A549 (cell line): Measurements from ENCODE around the gene CDYL.

Experiments used
- POLR2A ChIP-seq: IDR thresholded peaks from 2 replicates; pipeline ENCODE4 v1.6.1; 2012; ENCODE audit warnings: mild to moderate bottlenecking, low read length
- RCOR1 ChIP-seq: fragments of 150-350 bp; IDR thresholded peaks from 2 replicates; pipeline ENCODE4 v1.6.1; 2014; ENCODE audit warnings: antibody characterized with exemption, low read length, low read depth
- RNF2 ChIP-seq: fragments of 200-600 bp; sonication (generic); IDR thresholded peaks from 2 replicates; pipeline ENCODE4 v1.6.1; 2016; ENCODE audit warnings: low read depth, mild to moderate bottlenecking, antibody characterized with exemption, moderate library complexity, borderline replicate concordance
- ZNF302 ChIP-seq: fragments of 250-450 bp; sonication (Bioruptor Pico); IDR thresholded peaks from 2 replicates; pipeline ENCODE4 v1.9.0; 2021; ENCODE audit warnings: inconsistent platforms, mild to moderate bottlenecking, moderate library complexity
- TF ChIP-seq, protein P1 (sequence below): fragments of >200 bp; sonication (Bioruptor Twin); formaldehyde crosslinking; IDR thresholded peaks from 3 replicates; pipeline ENCODE4 v1.5.1; 2016
- TF ChIP-seq, protein P2 (sequence below): fragments of 200-600 bp; sonication (generic); IDR thresholded peaks from 2 replicates; pipeline ENCODE4 v1.6.1; 2016; ENCODE audit warnings: antibody characterized with exemption, mild to moderate bottlenecking, moderate library complexity
- TF ChIP-seq, protein P3 (sequence below): IDR thresholded peaks from 2 replicates; pipeline ENCODE4 v1.6.1; 2012
- TF ChIP-seq, protein P4 (sequence below): fragments of 450-650 bp; IDR thresholded peaks from 2 replicates; pipeline ENCODE4 v1.6.1; 2014; ENCODE audit warnings: antibody characterized with exemption

DNA sequence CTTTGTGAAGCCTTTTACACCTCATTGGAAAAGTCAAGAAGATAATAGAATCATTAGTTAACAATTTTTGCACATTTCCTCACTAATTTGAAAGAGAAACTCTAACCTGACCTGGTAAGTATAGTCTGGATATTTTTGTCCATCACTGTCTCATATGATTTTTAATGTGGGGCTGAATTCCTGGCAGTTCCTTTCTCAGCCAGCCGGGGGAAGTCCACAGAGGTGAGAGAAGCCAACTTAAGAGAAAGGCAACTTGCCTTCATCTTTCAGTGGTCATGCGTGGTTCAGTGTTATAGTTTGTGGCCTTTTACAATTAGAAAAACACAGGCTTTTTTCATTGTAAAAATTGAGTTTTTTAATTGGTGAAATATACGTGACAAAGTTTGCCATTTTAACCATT is 80.6 kb downstream of the CDYL start:
- TF ChIP-seq, protein P1, sequence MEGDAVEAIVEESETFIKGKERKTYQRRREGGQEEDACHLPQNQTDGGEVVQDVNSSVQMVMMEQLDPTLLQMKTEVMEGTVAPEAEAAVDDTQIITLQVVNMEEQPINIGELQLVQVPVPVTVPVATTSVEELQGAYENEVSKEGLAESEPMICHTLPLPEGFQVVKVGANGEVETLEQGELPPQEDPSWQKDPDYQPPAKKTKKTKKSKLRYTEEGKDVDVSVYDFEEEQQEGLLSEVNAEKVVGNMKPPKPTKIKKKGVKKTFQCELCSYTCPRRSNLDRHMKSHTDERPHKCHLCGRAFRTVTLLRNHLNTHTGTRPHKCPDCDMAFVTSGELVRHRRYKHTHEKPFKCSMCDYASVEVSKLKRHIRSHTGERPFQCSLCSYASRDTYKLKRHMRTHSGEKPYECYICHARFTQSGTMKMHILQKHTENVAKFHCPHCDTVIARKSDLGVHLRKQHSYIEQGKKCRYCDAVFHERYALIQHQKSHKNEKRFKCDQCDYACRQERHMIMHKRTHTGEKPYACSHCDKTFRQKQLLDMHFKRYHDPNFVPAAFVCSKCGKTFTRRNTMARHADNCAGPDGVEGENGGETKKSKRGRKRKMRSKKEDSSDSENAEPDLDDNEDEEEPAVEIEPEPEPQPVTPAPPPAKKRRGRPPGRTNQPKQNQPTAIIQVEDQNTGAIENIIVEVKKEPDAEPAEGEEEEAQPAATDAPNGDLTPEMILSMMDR = no peak
- TF ChIP-seq, protein P2, sequence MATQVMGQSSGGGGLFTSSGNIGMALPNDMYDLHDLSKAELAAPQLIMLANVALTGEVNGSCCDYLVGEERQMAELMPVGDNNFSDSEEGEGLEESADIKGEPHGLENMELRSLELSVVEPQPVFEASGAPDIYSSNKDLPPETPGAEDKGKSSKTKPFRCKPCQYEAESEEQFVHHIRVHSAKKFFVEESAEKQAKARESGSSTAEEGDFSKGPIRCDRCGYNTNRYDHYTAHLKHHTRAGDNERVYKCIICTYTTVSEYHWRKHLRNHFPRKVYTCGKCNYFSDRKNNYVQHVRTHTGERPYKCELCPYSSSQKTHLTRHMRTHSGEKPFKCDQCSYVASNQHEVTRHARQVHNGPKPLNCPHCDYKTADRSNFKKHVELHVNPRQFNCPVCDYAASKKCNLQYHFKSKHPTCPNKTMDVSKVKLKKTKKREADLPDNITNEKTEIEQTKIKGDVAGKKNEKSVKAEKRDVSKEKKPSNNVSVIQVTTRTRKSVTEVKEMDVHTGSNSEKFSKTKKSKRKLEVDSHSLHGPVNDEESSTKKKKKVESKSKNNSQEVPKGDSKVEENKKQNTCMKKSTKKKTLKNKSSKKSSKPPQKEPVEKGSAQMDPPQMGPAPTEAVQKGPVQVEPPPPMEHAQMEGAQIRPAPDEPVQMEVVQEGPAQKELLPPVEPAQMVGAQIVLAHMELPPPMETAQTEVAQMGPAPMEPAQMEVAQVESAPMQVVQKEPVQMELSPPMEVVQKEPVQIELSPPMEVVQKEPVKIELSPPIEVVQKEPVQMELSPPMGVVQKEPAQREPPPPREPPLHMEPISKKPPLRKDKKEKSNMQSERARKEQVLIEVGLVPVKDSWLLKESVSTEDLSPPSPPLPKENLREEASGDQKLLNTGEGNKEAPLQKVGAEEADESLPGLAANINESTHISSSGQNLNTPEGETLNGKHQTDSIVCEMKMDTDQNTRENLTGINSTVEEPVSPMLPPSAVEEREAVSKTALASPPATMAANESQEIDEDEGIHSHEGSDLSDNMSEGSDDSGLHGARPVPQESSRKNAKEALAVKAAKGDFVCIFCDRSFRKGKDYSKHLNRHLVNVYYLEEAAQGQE = no peak
- no peak for TF ChIP-seq POLR2A
- TF ChIP-seq, protein P3, sequence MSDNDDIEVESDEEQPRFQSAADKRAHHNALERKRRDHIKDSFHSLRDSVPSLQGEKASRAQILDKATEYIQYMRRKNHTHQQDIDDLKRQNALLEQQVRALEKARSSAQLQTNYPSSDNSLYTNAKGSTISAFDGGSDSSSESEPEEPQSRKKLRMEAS = no peak
- TF ChIP-seq RCOR1 = no peak
- TF ChIP-seq, protein P4, sequence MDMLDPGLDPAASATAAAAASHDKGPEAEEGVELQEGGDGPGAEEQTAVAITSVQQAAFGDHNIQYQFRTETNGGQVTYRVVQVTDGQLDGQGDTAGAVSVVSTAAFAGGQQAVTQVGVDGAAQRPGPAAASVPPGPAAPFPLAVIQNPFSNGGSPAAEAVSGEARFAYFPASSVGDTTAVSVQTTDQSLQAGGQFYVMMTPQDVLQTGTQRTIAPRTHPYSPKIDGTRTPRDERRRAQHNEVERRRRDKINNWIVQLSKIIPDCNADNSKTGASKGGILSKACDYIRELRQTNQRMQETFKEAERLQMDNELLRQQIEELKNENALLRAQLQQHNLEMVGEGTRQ = no peak
- no peak for TF ChIP-seq RNF2
- no peak for TF ChIP-seq ZNF302 (CRISPR knock-in tag)
